Epidermal melanocyte (primary cell): Measurements from ENCODE around the gene CYSRT1.

Experiments
- DNase-seq: peaks from one replicate; pipeline ENCODE4 v3.0.0; 2011; ENCODE audit warnings: low spot score; ENCODE audit not compliant: insufficient read length

The CYSRT1 gene, protein sequence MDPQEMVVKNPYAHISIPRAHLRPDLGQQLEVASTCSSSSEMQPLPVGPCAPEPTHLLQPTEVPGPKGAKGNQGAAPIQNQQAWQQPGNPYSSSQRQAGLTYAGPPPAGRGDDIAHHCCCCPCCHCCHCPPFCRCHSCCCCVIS

DNA sequence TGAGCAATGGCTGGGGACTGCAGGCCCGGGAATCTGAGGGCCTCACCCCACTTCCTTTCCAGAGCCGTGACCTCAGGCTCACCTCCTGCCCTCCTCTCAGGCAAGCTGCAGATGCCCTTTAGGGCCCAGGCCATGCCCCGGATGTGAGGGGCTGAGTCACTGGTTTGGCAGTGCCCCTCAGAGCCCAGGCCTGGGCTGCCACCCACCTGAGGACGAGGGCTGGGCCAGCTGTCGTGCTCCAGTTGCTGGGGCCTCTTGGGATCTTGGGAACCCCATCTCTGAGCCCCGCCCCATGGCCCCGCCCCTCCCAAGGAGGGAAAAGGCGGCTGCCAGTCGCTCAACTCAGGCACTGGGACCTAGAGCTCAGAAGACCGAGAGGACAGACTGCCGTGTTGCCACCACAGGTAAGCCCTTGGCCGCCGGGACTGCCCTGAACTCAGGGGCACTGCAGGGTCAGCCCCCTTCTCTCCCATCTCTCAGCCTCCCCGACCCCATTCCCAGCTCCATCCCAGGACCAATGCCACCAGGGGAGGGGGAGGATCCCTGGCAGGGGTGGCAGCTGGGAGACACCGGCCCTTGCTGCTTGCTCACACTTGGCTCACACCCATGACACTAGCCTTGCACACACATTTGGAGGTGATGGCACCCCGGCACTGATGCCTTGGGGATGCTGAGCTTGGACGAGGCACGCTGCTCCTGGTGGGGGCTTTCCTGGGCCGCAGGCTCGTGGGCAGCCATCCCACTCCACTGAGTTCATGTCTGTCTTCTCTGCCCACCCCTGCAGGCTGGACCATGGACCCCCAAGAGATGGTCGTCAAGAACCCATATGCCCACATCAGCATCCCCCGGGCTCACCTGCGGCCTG lies at the start of gene CYSRT1:
Gene CYSRT1, plus strand, starts transcription at position 345 of the 865 bp plus-strand sequence. Its CDS starts 448 bp downstream, at position 793.
- no peak for DNase-seq

DNA sequence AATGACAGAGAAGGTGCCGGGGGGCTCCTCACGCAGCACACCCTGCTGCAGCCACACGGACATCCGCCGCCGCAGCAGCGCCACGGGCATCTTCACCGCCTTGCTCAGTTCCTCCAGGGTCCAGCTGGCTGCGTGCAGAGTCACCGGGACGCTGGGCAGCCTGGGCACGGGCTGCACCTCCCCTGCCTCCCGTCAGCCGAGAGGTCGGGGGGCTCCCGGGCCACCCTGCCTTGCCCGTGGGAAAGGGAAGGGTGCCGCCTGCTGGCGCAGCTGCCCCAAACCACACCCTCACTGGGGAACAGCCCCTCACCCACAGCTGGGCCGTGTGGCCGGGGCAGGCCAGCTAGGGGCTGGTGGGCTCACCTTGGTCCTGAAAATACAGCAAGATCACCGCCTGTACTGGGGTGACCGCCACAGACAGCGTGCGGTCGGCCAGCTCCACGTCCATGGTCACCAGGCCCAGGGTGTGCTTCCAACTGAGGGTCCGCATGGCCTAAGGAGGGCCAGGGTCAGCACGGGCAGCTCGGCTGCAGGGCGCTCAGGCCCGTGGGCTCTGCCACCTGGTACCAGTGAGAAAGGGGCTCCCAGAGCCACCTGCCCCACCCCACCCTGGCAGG lies 49.5 kb upstream of the CYSRT1 start:
- DNase-seq: no peak

DNA sequence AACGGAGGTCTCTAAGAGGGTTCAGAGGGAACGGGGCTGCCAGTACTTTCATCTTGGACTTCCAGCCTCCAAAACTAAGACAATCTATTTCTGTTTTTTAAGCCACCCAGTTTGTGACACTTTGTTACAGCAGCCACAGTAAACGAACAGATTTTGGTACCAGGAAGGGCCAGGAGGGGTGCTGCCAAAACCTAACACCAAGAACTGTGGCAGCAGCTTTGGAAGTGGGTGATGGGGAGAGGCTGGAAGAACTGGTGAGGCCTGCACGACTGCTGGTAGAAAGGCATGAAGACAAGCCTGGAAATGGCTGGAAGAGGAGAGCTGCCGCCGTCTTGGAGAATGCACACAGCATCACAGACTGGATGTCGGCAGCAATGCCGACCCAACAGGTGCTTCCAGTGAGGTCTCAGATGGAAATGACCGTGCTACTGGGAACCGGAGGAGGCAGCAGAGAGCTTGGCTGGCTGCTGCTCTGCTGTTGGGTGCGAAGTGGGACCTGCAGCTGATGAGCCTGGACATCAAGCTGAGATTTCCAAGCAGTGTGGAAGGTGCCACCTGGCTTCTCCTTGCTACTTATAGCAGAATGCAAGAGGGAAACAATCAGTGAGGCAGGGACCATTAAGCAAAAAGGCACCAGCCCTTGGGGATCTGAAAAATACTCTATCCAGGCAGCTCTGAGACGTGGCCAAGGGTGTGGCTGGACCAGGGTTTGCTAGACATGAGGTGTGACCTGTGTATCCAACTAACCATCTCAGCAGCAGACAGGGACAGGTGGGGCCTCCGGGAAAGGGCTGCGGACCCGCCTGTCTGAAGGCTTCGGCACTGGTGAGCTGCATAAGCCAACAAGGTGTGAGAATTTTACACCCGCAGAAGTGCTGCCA lies 48.4 kb upstream of the CYSRT1 start:
- peak; percentile 68 for DNase-seq

DNA sequence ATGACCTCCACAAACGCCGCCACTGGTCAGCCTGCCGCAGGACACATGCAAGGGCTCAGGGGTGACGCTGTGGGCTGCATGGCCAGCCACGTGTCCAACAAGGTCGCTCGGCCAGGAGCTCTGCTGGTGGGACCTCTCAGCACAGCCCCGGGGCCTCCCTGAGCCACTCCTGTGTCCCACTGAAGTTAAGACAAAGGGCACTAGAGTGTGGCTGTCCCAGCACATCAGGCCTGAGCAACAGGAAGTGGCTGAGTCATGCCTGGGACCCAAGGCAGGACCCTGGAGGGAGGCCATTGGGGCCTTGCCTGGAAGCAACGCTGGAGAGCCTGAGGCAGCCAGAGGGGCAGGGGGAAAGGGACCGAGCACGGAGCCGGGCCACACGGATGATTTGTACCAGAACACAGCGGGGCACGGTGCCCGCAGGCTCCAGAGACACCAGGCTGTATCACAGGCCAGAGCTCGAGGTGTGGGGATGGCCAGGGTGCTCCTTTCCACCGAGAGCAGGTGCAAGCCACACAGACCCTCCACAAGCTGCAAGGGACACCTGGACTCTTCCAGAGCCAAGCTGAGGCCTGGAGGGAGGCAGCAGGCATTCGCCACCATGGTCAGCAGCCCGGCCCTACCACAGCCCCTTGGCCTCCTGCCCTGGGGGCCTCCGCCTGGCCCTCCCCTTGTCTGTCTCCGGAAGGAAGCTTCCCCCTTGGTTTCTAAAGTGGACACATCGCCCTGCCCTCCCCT lies 46.6 kb upstream of the CYSRT1 start:
- no peak for DNase-seq

DNA sequence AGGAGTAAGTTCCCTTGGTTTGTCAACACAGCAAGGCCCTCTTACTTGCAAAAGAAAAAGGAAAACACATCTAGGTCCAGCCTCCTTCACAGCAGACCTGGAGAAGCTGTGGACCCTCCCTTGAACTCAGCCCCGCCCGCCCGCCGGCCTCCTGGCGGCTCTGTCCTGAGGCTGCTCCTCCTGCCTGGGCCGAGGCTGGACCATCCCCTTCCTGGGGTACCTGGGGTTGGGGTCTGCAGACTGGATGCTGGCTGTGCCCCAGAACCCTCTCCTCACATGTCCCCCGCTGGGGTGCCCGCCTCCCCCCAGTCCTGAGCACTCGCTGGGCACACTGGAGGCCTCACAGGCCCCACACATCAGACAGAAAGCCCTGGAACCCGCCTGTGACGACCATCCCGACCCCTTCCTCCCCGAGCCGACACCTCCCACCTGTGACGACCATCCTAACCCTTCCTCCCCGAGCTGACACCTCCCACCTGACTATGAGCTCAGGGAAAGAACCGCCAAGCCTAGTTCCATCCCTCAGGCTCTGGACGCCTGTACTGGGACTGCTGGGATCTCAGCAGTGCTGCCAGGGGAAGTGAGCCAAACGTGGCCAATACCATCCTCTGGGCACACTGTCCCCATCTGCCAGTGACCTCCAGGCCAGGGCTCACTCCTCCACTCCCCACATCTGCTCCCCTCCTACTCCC lies 45.9 kb upstream of the CYSRT1 start:
- DNase-seq: no peak

DNA sequence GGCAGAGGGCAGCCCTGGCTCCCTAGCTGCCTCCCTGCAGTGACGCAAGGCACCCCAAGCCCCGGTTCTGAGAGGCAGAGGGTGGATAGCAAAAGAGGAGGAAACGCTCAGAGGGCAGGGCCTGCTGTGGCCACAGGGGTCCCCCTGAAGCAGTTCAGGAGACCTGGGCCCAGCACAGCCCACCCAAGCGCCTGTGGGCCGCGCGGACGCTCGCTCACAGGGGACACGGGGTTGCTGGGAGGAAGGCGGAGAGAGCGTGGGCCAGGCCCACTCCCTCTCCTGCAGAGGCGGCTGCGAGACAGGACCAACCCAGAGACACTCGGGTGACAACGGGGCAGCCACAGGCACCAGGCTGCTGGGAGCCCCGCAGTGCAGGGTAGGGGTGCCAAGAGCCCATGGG lies 45.2 kb upstream of the CYSRT1 start:
- DNase-seq: no peak

DNA sequence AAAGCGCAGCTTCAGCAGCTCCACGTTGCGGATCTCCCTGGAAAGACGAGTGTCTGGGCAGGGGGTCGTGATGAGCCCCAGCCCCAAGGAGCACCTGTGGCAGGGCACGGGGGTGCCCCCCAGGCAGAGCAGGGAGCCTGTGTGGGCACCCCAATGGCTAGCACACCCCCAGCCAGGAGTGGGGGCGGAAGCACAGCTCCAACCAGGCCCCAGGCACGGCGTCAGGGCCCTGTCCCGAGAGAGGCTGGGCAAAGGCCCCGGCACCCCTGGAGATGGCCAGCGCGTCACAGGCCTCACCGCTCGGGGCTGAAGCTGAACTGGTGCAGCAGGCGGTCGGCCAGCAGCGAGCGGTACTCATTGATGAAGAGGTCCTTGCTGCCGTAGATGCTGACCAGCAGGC lies 44.5 kb upstream of the CYSRT1 start:
- no peak for DNase-seq

DNA sequence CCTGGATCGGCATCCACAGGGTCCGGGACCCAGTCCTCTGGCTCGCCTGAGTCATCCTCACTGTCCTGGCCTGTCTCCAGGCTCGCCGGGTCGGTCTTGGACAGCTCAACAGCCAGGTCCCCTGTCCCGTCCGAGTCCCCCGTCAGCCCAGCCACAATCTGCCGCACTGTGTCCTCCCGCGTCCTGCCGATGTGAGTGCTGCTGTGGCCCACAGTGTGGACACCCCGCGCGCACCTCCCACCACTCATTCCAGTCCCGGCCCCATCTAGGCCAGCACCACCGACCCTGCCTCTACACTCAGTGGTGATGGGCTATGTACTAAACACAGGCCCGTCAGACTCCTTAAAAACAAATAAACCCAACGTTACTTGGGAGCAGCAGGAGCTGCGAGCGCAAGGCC lies 43.3 kb upstream of the CYSRT1 start:
- no peak for DNase-seq

DNA sequence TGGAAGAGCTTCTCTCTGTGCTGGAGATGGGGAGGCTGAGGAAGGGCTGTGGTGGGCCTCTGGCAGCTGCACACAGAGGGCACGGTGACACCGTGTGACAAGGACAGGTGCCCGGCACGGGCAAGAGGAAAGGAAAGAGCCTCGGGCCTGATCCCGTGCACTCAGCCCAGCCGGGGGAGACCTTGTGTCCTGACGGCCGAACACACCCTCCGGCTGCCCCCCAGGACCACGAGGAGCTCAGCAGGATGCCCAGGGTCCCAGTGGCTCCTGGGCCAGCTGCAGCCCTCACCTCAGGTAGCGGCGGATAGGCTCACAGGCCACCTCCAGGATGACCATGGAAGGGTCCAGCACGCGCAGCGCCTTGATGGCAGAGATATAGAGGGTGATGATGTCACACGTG lies 42.1 kb upstream of the CYSRT1 start:
- no peak for DNase-seq

DNA sequence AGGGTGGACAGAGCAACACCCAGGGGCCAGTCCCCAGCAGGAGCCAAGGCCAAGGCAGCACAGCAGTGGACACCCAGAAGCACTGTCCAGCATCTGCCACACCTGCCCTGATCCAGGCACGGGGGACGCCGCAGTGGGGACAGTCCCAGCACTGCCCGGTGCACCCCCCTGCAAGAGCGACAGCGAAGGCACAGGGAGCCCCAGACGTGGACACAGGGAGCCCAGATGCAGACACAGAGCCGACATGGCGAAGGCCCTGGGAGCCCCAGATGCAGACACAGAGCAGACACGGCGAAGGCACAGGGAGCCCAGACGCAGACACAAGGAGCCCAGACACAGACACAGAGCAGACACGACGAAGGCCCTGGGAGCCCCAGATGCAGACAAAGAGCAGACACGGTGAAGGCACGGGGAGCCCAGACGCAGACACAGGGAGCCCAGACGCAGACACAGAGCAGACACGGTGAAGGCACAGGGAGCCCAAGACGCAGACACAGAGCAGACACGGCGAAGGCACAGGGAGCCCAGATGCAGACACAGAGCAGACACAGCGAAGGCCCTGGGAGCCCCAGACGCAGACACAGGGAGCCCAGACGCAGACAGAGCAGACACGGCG lies 40.9 kb upstream of the CYSRT1 start:
- no peak for DNase-seq

DNA sequence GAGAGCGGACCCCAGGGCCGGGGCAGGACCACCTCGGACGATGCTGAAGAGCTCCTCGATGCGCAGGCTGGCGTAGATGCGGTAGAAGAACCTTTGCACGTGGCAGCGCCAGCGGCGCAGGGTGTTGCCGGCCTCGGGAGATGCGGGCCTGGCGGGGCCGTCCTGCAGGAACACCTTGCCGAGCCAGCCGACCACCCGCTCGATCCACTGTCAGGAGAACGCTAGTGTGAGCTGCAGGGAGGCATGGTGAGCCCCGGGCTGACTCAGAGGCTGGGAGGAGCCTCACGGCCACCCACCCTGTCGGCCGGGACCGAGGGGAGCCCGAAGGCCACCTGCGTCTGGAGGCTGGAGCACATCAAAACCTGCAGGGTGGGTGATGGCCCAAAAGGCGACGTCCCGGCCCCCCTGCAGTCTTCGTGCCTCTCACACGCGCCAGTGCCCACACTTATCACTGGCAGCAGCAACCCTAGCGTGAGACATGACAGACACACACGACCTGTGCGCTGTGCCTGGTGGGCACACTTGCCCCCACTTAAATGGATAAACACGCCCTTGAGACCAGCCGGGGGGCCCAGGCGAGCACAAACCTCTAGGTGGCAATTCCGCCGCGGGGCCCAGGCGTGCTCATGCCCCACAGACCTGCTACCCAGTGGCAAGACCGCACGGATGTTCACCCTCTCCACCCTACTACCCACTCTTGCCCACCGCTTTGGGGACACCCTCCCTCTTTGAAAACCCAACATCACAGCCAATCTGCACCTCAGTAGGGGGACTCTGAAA lies 39.9 kb upstream of the CYSRT1 start:
- no peak for DNase-seq

DNA sequence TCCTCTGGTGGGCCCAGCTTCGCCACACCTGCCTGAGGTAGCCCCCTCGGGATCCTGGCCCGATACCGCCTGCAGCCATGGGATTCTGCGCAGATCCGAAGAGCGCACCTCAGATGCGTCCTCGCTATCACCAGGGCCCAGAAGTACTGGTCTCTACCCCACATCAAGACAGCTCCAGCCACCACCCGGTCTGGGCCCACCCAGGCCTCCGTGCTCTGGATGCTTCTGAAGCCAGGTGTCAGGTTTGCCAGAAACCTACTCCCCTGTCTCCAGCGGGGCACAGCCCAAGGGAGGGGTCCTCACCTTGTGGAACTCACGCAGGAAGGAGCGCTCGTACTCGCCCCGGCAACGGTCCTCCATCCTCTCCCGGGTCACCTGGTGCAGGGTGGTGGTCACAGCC lies 39.1 kb upstream of the CYSRT1 start:
- DNase-seq: no peak

DNA sequence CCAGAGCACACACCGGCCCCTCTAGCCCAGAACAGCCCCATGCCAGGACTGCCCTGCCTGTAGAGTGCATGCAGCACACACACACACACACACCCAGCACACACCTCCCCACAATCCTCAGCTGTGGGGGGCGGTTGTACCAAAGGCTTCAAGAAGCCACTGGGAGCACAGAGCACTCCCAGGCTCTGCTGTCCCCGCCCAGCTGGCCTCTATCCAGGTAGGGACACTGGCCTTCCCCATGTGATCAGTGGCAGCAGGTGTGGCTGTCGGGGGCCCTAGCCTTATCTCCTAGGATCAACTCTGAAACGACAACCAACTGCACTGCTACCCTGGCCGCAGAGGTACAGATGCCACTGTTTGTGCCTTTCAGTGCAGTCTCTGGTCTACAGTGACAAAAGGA lies 38.6 kb upstream of the CYSRT1 start:
- DNase-seq: no peak

DNA sequence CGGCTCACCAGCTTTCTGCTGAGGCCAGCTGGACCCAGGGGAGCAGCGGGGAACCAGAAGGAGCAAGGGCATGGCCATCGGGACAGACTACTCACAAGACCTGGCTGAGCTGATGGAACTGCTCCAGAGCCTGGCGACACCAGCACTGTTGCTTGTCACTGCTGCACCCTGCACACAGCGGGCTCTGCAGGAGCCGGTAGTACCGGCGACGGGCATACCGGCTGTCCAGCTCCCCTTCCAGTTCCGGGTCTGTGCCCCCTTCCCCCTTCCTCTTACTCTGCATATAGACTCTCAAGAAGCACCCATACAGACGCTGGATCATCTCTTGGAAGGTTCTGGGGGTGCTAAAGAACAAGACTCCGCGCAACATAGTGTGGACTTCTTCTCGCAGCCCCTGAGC lies 37.6 kb upstream of the CYSRT1 start:
- DNase-seq: no peak

DNA sequence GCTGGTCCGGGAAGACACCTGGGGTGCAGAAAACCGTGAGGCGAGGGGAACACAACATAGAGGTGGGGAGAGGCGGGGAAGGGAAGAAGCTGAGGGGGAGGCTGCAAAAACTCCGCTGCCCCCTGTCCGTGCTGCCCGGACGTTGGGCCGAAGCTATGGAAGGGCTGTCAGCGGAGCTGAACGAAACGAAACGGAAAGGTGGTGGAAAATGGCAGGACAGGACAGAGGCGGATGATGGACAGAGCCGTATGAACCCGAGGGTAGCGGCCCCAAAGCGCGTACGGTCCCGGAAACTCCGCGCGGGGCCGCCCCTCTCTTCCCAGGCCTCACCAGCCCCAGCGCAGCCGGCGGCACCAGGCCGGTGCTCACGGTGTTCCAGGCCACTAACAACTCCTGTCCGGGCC lies 36.9 kb upstream of the CYSRT1 start:
- no peak for DNase-seq

DNA sequence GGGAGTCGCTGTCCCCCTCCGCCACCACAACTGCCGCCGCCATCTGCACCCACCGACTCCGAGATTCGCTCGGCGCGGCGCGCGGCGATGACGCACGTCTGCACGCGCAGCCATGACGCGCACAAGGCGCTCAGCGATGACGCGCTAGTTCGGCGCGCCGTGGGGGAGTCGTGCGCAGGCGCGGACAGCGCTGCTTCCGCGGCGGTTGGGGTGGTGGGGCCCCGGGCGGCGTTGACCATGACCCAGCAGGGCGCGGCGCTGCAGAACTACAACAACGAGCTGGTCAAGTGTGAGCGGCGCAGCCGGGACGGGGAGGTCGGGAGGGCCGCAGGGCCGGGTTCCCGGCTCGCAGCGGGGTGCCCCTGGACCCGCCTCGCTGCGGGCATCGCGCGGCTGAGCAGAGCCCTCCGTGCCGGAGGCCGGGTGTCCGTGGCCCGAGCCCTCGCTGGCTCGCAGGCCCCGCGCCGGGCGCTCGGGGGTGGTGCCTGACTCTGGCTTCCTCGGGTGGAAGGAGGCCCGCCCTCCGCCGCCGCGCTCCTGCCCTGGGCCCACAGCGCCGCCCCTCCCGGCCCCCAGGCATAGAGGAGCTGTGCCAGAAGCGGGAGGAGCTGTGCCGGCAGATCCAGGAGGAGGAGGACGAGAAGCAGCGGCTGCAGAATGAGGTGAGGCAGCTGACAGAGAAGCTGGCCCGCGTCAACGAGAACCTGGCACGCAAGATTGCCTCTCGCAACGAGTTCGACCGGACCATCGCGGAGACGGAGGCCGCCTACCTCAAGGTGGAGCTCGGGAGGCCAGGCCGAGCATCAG lies 36.3 kb upstream of the CYSRT1 start, which contains the start of the genes ANAPC2 and SSNA1:
Gene ANAPC2, minus strand, starts transcription at position 71 of the 807 bp plus-strand sequence. Its CDS starts 28 bp downstream, at position 43.
Gene SSNA1, plus strand, starts transcription at position 187 of the 807 bp plus-strand sequence. Its CDS starts 51 bp downstream, at position 238.
- DNase-seq: peak; percentile 90

DNA sequence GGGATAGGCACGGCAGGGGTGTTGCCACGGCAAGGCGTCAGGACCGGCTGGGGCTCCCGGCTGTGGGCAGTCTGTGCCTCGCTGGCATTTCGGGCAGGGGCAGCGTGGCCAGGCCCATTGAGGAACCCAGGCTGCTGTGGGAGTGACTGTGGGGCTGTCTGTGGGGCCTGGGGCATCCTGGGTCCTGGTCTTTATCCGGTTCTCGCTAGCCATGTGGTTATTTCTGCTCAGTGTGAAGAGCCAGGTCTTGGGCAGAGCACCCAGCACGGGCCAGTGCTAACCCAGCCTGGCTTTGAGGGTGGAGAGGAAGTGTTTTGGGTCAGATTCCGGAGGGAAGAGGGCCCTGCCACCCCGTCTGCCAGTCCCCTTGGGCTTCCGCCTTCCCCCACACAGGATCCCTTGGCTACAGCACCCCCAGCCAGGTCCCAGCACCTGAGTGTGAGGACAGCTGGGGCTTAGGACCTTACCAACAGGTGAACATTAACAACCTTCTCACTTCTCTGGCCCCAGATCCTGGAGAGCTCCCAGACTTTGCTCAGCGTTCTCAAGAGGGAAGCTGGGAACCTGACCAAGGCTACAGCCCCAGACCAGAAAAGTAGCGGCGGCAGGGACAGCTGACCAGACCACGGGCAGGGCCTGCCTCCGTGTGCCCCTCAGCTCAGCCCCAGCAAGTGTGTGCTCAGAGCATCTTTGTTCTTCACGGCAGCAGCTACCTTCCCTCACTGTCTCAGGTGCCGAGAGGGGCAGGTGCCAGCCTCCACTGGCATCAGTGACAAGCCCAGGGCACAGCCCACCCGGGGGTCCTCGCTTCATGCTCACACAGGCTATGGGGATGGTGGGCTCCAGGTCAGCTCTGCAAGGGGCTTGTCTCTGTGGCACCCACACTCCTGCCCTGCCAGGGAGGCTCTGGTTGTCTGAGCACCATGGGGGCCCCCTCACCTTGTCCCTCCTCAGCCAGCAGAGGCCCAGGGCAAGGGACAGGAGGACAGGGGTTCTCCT lies 35.4 kb upstream of the CYSRT1 start:
- DNase-seq: no peak
